IPS-20b (cell line): ENCODE data around the gene GLS2.

ENCODE experiments used
- H3K27ac ChIP-seq: one replicate; pipeline ENCODE4 v1.5.1; 2013; ENCODE audit warnings: low read length
- H3K27me3 ChIP-seq: 2 replicates; pipeline ENCODE4 v1.6.1; 2013; ENCODE audit warnings: mild to moderate bottlenecking, low read length, inconsistent platforms; ENCODE audit not compliant: insufficient read depth
- H3K36me3 ChIP-seq: 2 replicates; pipeline ENCODE4 v1.6.1; 2013; ENCODE audit warnings: low read depth, mild to moderate bottlenecking, inconsistent platforms, low read length, moderate library complexity; ENCODE audit not compliant: insufficient read depth
- H3K4me1 ChIP-seq: 2 replicates; pipeline ENCODE4 v1.6.1; 2013; ENCODE audit warnings: mild to moderate bottlenecking, control low read depth, inconsistent platforms, low read length, moderate library complexity; ENCODE audit not compliant: insufficient read depth
- H3K4me3 ChIP-seq: 2 replicates; pipeline ENCODE4 v1.5.1; 2013; ENCODE audit warnings: mild to moderate bottlenecking, low read length, inconsistent platforms
- H3K9ac ChIP-seq: 2 replicates; pipeline ENCODE4 v1.6.1; 2013; ENCODE audit warnings: low read depth, mild to moderate bottlenecking, inconsistent platforms, low read length, moderate library complexity
- H3K9me3 ChIP-seq: 2 replicates; pipeline ENCODE4 v1.6.1; 2013; ENCODE audit warnings: mild to moderate bottlenecking, low read depth, low read length, inconsistent platforms; ENCODE audit not compliant: insufficient read depth

The GLS2 gene

GRCh38 chr12:56431850-56432249 is 56.1 kb downstream of the GLS2 start:
- Histone ChIP-seq H3K27ac (no peak overlapping the region), H3K9me3 (no peaks in the 10 kb centered on the region), H3K27me3 (no peaks in the 10 kb centered on the region), H3K4me1 (no peaks in the 10 kb centered on the region), H3K36me3 (peaks cover 69% of the 10 kb centered on the region), H3K4me3 (no peak overlapping the region), H3K9ac (no peak overlapping the region)

- H3K9ac ChIP-seq, result no peak overlapping the region
- H3K4me3 ChIP-seq, result no peak overlapping the region
- H3K9me3 ChIP-seq, result no peaks in the 10 kb centered on the region
- H3K4me1 ChIP-seq, result no peaks in the 10 kb centered on the region
- H3K27ac ChIP-seq, result no peak overlapping the region
- H3K27me3 ChIP-seq, result no peaks in the 10 kb centered on the region
- peaks cover 73% of the 10 kb centered on the region for H3K36me3 ChIP-seq
These were observed 56.7 kb downstream of the GLS2 start for GRCh38 chr12:56431288-56431687.

DNA sequence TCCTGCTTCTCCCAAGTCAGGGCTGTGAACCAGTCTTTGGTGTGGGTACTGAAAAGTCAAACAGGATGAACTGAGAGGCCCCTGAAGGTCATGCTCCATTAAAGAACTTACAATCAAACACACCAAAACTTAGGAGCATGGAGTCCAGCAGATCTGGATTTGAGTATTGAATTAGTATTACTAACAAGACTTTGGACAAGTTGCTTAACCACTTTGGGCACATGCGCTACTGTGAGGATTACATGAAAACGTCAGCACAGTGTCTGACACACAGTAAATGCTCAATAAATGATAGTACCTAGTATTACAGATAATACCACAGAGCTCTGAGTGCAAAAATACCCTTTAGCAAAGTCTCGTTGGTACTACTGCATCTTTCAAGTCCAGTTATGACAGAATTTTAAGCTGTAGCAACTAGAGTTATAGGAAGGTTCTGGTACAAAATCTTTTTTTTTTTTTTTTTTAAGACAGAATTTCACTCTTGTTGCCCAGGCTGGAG is 62.0 kb downstream of the GLS2 start:
- Histone ChIP-seq H3K27ac (no peak overlapping the region), H3K4me1 (no peaks in the 10 kb centered on the region), H3K9ac (no peak overlapping the region), H3K36me3 (peaks cover 95% of the 10 kb centered on the region), H3K4me3 (no peak overlapping the region), H3K9me3 (no peaks in the 10 kb centered on the region), H3K27me3 (no peaks in the 10 kb centered on the region)

- peaks cover 95% of the 10 kb centered on the region for H3K36me3 ChIP-seq
- H3K9me3 ChIP-seq, result no peaks in the 10 kb centered on the region
- no peak overlapping the region for H3K4me3 ChIP-seq
- no peak overlapping the region for H3K9ac ChIP-seq
- H3K27ac ChIP-seq, result no peak overlapping the region
- no peaks in the 10 kb centered on the region for H3K4me1 ChIP-seq
- H3K27me3 ChIP-seq, result no peaks in the 10 kb centered on the region
These were observed 62.8 kb downstream of the GLS2 start for GRCh38 chr12:56425193-56425592.
